ENCODE measurements around the gene FPGS.

The FPGS gene

DNA sequence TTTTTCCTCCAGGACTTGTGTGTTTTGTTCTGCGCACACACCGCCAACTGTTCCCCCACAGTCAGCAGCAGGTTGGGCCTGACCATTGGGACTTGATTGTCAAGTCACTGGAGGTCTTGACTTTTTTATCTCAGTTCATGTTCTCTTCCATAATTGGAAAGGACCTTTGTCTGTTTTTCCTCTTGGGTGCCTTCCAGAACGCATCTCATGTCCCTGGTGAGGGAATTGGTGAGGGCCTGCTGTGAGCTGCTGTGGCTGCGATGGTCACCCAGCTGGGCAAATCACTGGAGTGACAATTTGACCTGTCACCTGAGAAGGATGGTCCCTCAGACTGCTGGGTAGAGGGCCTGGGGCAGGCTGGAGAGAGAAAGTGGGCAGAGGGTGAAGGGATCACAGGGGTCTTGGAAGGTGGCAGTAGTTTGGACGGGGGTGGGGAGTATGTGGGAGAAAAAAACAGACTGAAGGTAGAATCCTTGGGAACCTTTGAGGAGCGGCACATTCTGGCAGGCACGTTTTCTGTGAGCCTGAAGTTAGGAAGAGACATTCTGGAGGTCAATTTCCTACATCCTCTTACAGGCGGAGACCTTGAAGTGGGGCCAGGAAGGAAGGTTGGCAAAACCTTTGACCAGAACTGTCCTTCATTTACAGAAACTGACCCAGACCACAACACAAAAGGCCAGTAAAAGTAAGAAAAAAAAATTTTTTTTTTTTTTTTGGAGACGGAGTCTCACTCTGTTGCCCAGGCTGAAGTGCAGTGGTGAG is 12.4 kb upstream of the FPGS start:
- no peak for FAIRE-seq

DNA sequence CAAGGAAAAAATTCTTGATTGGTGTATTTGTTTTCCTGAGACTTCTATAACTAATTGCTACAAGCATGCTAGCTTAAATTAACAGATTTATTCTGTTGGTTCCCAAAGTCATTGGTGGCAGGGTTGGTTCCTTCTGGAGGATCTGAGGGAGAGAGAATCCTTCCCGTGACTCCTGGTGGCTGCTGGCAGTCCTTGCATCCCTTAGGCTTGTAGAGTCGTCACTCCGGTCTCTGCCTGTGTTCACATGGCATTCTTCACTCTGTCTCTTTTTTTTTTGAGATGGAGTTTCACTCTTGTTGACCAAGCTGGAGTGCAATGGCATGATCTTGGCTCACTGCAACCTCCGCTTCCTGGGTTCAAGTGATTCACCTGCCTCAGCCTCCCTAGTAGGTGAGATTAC is 11.6 kb upstream of the FPGS start:
- no peak for FAIRE-seq

DNA sequence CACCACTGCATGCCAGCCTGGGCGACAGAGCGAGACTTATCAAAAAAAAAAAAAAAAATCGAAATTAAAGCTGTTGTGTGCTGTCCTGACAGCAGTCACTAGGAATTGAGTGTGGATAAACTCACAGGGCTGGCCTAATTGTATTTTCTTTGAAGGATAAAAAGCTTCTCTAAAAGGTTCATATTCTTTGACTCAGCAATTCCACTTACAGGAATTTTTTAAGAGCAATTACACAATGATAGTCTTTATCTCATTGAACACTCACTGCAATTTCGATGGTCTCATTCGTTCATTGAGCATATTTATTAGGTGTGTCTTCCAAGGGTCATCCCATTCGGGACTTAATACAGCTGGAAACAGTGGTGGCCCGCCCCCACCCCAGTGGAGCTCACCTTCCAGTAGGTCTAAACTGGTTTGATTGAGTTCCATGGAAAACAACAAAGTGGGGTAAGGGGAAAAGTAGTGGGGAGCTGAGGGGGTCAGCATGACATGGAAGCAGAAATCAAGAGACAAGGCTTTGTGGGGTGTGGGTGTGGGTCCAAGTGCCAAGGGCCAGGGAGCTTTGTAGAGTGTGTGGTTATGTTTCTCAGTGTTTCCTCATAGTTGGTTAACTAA is 10.2 kb upstream of the FPGS start:
- no peak for FAIRE-seq

DNA sequence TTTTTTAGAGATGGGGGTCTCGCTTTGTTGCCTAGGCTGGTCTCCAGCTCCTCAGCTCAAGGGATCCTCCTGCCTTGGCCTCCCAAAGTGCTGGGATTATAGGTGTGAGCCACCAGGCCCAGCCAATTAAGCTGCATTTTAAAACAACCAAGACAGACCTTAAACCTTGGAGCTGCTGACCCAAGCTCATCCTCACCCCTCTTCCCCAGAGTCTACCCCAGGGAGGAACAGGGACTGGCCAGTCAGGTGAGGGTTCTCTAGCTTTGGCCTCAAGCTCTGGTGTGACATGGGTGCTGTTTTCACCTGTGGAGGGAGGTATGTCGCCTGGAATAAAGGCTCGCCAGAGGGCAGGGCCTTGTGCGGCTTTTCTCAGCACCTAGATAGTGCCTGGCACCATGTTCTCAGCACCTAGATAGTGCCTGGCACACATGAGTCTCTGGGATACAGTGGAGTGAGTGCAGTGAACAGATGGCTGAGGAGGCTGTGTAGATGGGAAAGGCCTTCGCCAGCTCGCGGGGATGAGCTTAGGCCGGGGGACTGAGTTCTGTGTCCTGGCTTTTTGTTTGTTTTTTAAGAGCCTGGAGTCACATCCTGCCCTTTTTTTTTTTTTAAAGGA is 9.5 kb upstream of the FPGS start:
- no peak for FAIRE-seq

DNA sequence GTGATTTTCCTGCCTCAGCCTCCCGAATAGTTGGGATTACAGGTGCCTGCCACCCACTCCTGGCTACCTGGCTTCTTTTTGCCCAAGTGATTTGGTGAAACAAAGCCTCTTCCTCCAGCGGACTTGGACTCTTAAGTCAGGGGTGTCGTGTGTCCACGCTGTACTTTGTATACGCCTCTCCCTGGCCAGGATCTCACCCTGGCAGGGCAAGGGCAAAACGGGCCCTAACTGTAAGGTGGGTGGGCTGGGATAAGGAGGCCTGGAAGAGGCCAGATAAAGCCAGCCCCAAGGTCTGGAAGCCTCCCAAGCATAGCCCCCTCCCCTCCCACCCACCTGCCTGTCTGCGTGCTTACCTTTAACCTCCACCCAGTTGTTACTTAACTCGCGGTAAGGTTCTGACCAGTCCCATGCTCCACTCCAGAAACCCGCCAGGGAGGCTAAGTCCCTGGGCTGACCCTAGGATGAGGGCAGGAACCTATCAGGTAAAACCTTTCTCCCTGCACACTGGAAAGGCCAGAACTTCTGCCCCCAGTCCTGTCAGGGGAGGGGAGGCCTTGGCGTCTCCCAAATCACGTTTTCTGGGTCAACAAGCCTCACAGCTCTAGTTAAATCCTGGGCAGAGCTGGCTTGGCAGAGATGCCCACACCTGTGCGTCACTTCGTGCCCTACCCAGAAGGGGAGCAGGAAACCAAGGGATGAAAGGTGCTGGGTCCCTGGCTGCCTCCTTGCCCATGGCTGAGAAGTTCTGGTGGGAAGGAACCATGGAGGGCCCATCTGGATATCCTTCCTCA is 8.5 kb upstream of the FPGS start:
- no peak for FAIRE-seq

DNA sequence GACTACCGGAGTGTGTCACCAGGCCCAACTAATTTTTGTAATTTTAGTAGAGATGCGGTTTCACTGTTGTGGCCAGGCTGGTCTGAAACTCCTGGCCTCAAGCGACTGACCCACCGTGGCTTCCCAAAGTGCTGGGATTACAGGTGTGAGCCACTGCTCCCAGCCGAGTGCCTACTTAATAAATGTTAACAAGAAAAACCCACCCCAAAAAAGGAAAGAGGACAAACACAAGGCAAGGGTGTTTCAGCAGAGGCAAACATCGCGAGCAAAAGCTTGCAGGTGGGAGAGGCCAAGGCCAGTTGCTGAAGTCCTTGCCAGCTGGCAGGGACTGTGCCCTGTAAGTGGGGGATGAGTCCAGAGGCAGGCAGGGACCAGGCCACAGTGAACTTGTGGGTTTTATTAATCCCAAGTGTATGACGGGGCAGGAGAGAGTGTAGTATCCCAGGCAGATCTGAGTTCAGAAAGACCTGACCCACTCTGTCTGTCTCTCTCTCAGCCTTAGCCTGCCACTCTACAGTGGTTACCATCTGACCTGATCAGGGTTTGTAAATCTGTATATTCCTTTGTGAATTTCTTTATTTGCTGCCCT is 6.4 kb upstream of the FPGS start:
- FAIRE-seq: no peak

DNA sequence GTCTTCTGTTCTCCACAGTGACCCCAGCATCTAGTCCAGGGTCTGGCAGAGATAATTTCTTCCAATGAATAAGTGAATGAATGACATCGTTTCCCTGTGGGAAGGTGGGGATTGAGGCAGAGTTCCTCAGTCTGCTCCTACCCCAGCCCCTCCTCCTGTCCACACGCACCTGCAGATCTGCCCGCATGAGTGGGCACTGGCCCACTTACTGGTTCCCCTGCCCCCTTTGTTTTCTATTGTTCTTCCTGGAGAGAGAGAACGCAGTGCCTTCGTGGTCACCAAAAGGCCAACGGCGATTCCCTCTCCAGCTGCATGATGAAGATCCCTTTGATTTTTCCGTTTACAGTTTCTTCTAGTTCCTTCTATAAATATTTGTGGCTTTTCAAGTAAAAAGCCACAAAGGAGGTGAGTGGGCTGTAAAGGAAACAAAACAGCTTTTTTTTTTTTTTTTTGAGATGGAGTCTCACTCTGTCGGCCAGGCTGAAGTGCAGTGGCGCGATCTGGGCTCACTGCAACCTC is 5.8 kb upstream of the FPGS start:
- FAIRE-seq: no peak

DNA sequence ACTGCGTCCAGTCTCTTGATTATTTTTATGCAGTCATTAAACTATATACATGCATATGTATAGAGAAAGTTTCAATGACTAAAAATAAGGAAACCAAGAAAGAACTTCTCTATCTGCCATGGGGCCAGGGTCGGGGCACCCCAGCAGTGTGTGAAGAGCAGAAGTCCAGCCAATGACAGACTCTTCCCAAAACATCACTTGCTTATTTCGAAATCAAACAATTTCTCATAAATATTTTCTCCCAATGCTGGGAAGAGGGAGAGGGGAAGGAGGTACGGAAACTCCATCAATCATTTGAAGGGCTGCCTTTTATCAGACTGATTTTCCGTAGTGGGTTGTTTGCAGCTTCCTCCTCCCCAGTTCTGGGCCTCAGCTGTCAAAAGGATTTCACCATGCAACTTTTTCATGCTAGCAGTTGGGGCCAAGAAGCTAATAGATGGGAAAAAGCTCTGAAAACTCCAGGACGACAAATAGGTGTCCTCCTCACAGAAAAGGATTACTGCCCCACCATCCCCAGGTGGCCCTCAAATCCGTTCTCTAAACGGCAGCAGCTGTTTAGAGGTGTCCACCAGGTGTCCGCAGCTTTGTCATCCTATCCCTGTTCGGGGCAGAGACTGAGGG is 617 bp upstream of the FPGS start:
- FAIRE-seq: no peak

DNA sequence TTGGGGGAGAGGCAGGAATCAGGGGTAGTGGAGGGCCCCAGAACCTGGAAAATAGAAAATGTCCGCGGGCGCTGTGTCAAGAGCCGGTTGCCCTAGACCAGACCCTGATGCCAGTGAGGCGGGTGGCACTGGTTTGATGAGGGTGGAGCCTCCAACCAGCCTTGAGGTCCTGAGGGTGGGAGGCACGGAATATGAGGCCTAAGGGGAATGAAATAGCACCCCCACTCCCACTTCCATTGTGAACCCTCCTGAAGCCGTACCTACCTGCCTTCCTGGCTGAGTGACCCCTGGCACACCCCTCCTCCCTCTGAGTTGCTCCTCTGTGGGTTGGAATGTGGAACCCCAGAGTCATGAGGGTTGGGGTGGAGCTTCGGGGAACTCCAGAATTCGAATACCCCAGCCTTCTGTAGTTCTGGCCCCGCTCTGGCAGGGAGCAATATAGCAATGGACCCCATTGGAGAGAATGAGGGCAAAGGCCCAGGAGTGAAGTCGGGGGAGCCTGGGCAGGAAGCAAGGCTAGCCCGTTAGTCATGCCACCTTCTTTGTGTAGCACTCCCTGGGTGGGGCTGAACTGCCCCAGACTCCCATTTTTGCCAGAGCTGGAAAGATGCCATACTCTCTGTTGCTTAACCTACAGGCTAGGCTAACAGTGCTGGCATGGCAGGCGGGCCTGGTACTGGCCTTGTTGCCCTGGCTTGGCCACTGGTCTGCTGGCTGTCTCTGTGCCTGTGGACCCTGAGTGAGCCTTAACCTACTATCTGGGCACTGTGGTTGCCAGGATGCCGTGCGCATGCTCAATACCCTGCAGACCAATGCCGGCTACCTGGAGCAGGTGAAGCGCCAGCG is 1.0 kb downstream of the FPGS start:
- no peak for FAIRE-seq

DNA sequence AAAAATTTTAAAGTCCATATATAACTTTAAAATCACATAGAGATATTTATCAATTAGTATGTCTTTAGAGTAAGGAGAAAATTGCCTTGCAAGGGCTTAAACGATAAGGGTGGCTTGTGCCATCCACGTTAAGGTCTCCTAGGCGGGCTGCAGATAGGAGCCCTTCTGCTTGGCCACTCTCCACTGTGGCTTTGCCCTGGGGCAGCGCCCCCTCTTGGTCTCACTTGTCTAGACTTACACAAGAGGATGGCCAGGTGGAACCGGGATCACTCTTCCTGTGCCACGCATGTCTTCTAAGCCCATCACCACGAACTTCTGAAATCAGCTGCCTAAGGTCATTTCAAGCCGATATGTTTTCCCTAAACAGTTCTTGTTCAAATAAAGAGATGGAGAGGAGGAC is 2.9 kb downstream of the FPGS start:
- no peak for FAIRE-seq

DNA sequence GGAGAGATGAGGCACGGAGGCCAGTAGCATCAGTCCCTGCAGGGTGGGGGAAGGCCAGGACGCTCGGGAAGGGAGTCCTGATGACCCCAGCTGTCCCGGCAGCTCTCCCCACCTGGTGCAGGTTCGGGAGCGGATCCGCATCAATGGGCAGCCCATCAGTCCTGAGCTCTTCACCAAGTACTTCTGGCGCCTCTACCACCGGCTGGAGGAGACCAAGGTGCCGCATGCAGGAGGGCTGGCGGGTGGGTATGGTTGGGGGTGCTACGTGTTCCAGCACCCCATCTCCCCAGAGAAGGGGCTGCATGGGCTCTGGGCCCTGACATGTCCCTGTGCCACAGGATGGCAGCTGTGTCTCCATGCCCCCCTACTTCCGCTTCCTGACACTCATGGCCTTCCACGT is 4.2 kb downstream of the FPGS start:
- FAIRE-seq: no peak

DNA sequence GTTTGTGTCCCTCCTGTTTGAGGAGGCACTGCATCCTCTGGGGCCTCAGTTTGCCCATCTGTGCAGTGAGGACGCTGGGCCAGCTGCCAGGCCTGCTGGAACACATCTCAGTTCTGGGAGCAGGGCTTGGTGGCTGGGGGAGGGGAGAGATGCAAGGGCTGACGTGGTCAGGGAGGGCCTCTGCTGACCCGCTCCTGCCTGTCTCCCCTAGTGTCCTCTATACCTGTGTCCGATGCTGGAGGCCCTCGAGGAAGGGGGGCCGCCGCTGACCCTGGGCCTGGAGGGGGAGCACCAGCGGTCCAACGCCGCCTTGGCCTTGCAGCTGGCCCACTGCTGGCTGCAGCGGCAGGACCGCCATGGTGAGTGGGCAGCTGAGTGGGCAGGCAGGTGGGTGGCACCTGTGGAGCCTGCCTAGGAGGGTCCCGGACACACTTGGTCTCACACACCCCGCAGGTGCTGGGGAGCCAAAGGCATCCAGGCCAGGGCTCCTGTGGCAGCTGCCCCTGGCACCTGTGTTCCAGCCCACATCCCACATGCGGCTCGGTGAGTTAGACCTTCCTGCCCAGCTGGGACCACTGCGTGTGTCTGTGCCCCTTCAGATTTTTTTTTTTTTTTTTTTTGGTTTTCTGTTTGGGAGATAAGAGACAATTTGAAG is 5.8 kb downstream of the FPGS start:
- FAIRE-seq: no peak

DNA sequence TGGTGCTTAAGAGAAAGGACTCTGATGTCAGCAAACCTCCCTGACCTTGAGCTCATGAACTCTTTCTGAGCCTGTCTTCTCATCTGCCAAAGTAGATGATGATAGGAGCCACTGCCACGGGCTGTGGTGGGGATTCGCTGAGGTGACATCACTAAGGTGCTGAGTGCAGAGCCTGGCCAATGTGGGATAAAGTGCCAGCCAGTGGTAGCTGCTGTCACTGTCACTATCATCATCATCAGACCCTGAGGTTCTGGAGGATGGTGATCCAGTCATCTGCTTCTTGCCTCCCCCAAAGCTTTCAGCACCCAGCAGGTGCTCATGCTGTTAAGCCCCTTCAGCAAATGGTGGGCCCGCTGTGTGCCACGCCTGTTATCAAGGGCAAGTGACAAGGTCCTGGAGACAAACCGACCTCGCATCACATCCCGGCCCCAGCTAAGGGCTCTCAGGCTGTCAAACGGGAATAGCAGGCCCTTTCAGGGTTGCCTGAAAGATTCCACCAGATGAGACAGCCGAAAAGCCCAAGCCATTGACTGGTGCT is 6.4 kb downstream of the FPGS start:
- no peak for FAIRE-seq

DNA sequence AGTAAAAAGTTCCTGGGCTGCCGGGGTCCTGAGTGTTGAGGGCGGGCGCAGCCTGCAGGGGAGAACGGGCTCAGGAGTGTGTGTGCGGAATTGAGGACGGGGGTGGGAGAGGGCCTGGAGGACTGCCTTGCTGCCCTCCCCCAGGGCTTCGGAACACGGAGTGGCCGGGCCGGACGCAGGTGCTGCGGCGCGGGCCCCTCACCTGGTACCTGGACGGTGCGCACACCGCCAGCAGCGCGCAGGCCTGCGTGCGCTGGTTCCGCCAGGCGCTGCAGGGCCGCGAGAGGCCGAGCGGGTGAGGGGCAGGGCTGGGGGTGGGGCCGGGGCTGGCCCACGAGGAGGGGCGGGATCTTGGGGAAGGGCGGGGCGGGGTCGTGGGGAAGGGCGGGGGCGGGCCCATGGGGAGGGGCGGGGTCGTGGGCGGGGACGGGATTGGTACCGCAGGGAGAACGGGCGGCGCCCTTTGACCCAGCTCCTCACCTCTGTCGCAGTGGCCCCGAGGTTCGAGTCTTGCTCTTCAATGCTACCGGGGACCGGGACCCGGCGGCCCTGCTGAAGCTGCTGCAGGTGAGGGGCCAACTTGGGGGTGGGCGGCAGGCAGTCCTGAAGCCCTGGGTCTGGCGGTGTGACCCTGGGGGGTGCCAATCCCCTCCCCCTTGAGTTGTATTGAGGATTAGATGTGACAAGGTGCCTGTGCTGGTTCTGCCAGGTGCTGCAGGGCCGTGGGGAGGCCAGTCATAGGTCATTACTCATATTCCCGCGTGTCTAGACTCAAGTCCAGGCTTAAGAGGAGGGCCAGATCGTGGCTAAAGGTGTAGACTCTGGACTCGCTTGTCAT is 7.1 kb downstream of the FPGS start:
- FAIRE-seq: no peak

DNA sequence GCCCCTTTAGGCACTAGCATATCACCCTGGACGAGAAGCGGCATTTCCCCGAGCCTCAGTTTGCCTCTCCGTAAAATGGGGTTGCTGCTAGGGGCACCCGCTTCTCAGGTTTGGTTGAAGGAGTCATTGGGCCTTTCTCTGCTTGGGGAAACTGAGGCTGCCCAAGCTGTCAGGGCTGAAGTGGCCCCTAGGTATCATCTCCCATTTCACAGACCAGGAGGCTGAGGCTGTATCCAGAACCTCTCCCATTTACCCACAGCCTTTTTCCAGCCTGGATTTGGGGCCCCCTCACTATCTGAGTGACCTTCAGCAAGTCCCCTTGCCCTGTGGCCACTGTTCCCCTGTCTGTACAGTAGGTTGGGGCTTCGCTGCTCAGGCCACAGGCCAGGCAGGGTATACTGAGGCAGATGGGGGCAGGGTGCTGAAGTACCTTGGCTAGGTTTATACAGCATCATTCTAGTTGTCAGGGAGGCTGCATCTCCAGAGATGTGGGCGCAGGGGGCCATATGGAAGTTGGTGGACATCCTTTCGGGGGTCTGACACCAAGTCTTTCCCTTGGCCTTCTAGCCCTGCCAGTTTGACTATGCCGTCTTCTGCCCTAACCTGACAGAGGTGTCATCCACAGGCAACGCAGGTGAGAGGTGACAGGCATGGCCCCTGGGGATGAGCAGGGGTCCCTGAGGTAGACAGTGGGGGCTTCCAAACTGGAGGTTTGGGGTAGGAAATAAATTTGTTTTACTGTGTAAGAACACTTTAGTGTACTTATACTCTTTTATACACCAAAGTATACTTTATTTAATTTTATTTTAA is 7.9 kb downstream of the FPGS start:
- no peak for FAIRE-seq

DNA sequence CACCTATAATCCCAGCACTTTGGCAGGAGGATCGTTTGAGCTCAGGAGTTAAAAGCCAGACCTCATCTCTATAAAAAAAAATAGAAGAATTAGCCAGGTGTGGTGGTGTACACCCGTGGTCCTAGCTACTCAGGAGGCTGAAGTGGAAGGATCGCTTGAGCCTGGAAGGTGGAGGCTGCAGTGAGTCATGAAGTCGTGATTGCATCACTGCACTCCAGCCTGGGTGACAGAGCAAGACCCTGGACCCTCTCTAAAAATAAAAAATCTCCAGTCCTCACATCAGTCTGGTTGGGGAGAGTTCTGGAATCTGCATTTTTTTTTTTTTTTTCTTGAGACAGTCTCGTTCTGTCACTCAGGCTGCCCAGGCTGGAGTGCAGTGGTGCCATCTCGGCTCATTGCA is 9.3 kb downstream of the FPGS start:
- no peak for FAIRE-seq

DNA sequence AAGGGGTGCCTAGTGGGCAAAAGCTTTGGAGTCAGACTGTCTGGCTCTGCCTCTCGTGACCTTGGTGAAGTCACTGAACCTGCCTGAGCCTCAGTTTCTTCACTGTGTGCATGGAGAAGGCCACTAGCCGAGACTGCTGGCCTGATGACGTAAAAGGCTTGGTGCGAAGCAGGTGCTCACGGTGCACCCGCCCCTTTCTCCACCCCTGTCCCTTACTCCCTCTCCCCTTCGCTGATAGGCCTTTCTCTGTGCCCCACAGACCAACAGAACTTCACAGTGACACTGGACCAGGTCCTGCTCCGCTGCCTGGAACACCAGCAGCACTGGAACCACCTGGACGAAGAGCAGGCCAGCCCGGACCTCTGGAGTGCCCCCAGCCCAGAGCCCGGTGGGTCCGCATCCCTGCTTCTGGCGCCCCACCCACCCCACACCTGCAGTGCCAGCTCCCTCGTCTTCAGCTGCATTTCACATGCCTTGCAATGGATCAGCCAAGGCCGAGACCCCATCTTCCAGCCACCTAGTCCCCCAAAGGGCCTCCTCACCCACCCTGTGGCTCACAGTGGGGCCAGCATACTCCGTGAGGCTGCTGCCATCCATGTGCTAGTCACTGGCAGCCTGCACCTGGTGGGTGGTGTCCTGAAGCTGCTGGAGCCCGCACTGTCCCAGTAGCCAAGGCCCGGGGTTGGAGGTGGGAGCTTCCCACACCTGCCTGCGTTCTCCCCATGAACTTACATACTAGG is 10.4 kb downstream of the FPGS start:
- no peak for FAIRE-seq

DNA sequence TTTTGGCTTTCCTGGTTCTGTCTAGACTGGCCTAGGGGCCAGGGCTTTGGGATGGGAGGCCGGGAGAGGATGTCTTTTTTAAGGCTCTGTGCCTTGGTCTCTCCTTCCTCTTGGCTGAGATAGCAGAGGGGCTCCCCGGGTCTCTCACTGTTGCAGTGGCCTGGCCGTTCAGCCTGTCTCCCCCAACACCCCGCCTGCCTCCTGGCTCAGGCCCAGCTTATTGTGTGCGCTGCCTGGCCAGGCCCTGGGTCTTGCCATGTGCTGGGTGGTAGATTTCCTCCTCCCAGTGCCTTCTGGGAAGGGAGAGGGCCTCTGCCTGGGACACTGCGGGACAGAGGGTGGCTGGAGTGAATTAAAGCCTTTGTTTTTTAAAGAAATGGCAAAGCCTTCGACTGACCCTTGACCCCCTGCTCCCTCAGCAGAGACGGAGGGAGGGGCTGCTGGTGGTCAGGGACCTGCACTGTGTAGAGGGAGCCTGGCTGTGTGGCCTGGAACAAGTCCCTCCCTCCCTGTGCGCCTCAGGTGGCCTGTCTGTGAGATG is 11.1 kb downstream of the FPGS start:
- no peak for FAIRE-seq

Measured in colon (tissue), 2 donors.